NT2/D1 (cell line): Measurements from ENCODE around the gene MYO7A.

Experiments used
- YY1 ChIP-seq: IDR thresholded peaks from 2 replicates; pipeline ENCODE4 v1.6.1; 2011; ENCODE audit not compliant: insufficient read length, insufficient read depth
- ZNF274 ChIP-seq: IDR thresholded peaks from 2 replicates; pipeline ENCODE4 v1.6.1; 2011; ENCODE audit warnings: mild to moderate bottlenecking, low read depth, low read length

GRCh38 chr11:77213589-77214428 lies 85.8 kb downstream of the MYO7A start:
- TF ChIP-seq ZNF274, result no peak
- TF ChIP-seq YY1, result no peak
